ENCODE data around the gene LLCFC1.

LLCFC1 gene

DNA sequence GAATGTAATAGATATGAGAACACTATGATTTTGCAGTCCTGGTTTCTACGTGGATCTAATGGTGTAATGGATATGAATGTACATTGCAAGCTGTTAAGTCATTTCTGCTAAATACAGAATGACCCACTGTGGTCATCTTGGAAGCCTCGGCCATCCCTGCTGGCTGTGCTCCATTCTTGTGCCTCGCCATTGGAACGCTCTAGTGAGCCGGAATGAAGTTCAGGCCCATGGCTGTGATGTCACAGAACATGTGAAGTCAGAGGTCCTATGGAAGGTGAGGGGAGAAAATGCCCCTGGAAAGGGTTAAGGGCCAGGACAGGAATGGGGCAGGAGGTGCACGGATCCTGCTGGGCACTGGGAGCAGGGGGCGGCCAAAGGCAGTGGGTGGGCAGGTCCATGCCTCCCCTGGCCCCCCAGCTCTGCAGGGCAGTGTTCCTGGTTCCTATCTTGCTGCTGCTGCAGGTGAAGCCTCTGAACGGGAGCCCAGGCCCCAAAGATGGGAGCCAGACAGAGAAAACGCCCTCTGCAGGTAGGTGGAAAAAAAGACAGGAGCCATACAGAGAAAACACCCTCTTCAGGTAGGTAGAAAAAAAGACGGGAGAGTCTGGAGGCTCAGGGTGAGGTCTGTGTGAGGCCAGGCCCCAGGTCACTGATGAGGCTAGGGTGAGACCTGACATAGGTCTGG lies at the start of gene LLCFC1:
LLCFC1 (plus strand) TSS at position 259 of the 685 bp plus-strand sequence; CDS start at position 397, 138 bp downstream.
- no peak for DNase-seq (ENCODE audit: low spot score)

DNA sequence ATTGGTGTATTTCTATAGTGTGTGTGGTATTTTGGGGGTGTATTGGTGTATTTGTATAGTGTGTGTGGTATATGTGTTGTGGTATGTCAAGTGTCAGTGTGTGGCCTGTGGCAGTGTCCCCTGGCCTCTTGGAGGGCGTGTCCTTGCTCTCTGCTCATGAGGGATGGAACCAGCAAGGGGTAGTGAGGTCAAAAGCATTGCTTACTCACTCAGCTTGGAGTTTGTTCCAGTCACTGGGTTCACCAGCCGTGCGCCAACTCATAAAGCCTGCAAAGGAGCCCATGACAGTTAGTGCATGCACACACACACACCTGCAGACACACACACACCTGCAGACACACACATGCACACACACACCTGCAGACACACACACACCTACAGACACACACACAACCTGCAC lies 49.5 kb upstream of the LLCFC1 start:
- DNase-seq (ENCODE audit: low spot score) = no peak

DNA sequence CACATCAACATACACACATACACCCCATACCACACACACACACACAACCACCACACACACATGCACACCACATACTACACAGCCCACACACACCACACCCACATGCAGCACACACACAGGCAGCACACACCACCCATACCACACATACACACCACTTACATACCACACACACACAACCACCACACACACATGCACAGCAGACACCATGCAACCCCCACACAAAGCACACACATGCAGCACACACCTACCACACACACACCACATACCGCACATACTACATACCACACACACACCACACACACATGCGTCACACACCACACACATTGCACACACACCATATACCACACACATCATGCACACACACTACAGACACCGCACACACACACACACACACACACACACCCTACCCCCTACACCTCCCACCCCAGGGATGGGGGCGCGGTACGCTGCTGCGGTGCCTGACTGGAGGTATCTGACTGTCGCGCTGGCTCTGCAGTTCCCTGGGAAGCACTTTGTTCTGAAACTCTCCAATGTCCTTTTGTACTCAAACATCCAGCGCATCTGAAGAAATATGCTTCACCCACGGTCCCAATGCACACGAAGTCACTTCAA lies 48.3 kb upstream of the LLCFC1 start:
- DNase-seq (ENCODE audit: low spot score) = no peak

DNA sequence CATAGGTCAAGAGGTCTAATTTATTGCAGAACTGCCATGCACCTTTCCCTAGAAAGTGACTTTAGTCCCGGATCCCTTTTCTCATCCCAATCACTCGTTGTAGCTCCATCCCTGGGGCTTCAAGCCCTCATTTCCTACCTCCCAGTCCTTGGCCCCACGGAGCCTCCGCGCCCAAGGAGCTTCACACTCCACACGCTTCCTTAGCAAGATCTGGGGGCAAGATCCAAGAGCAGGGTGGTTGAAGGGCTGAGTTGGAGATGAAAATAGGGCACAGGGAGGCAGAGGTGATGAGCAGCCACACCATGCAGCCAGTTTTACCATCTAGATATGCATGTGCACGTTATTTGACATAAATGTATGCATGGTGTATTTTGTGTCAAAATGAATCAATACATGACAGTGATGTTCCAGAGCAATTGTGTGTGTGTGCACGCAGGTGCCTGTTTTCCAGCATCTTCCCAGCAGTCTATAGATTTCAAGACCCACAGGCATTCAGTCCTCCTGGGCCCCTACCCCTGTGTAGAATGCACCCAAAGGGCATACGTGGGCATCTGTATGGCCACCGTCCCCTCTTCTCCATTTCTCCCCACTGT lies 47.7 kb upstream of the LLCFC1 start:
- DNase-seq (ENCODE audit: low spot score) = no peak

DNA sequence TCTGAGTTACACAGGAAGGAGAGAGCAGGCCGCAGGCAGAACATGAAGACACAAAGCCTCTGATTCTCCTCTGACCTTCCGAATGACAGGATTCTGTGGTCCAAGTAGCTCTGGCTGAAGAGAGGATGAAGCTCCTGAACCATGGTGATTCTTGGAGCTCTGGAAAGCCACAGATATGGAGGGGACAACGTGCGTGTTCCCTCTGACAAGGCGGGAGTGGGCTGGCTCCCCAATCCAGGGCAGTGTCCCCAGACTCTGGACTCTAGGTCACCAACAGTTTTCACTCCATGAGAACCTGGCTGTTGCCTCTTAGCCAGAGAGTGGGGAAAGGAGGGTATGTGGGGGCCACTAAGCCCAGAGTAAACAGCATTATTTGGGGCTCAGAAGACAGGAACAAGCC lies 46.3 kb upstream of the LLCFC1 start:
- DNase-seq (ENCODE audit: low spot score) = no peak

DNA sequence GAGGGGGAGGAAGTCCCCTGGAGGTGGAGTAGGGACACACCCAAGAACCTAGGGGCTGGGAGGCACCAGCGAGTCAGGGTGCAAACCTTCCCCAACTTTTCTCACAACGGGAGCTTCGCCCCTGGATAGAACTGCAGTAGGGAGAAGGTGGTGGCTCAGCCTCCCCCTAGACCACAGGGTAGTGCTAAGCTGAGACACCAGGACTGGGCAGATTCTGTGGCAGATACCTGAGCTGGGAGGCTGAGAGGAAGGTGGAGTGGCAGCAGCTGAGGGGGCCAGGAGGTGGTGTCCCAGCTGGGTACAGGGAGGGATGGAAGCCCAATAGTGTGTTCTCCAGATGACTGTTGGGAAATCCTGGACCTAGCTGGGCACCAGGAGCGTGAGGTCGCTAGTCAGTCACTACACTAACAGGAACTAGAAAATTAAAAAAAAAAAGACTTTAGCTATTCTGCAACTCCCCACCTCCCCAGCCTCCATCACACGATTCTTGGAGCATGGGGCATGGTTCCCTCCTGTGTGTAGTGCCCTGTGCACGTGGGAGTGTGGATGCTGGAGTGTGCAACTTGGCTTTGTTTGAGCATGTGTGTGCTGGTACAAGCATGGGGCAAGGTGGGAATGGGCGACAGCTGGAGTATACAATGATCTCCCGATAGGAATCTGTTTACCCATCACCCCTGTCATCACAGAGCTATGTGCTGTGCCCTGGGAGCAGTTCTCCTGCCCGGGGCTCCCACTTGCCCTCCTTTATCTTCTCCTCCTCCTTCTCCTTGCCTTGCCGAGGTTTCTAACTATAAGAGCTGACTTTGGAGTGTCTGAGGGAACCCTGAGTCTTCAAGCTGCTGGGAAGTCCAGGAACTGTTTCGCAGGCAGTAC lies 44.9 kb upstream of the LLCFC1 start:
- DNase-seq (ENCODE audit: low spot score) = no peak

DNA sequence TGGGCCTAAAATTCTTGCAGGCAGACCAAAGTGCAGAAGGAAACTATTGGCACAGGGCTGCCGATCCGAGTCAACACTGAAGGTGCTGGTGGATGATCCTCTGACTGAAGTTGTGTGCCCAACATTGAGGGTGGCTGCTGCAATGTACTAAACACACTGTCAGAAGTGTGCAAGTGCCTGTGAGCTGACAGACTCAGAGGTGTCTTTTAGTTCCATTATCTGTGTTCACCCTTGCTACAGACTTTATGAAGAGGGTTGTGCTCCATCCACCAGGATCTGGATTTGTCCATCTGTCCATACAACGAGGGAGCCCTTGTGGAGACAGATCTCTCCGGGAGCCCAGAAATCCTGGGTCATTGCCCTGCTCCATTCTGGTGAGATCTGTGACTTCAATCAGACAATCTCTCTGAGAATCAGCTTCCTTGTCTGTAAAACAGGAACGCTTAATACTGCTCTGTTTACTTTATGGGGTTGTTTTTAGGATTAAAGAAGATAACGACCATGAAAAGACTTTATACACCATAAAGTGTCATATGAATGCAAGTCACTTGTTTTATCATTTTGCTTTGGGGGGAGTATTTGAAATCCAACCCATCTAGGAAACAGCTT lies 44.2 kb upstream of the LLCFC1 start:
- no peak for DNase-seq (ENCODE audit: low spot score)

DNA sequence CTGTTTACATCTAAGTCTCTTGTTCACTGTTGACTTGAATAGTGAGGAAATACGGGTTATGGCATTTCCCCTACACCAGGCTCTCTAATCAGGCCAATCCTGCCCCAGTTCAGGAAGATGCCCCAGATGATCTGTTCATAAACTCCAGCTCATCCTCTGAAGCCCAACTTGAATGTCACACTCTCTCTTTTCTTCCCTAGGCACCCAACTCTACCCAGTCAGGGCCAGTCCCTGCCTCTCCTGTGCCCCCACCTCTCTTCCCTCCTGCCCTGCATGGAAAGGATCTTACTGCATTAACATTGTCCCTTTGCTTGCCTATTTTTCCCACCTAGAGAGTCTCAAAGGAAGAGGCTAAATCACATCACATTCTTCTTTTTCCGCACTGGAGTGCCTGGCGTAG lies 43.1 kb upstream of the LLCFC1 start:
- no peak for DNase-seq (ENCODE audit: low spot score)

DNA sequence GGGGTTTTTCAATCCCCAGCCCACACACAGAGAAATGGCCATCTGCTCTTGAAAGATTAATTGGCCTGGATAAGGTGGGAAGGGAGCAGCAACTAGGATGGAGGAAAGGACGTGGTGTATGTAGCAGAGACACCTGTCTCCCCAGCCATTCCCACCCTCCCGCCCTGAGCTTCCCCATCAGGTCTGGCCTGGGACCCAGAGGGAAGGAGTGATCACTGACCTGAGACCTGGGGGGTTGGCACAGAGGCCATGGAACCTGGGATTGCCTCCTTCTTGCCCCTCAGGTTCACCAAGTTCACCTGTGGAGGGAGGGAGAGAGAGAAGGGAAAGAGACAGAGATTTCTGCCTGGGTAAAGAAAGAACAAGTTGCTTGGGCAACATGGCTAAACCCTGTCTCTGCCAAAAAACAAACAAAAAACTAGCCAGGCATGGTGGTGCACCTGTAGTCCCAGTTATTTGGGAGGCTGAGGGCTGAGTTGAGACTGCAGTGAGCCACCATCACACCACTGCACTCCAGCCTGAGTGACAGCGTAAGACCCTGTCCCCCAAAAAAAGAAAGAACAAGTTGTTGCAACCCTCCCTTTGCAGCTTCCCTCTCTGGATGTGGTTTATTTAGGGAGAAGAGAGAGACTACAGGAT lies 42.4 kb upstream of the LLCFC1 start:
- DNase-seq (ENCODE audit: low spot score) = no peak

DNA sequence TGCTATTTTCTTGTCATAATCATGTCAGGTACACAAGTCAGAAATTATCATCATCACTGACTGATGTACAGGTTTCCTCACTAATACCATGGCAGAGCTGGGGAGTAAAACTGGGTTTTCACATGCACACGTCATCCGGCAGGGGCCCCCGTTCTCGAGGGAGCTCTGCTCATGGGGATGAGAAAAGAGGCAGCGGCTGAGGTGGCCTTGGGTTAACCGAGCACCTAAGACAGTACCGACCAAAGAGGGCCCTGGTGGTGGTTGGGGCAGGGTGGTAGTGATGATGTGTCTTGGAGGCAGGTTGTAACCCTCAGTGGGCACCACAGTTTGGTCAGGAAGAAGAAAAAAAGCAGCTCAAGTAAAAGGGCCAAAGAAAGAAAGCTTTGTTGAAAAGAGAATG lies 41.6 kb upstream of the LLCFC1 start:
- no peak for DNase-seq (ENCODE audit: low spot score)

DNA sequence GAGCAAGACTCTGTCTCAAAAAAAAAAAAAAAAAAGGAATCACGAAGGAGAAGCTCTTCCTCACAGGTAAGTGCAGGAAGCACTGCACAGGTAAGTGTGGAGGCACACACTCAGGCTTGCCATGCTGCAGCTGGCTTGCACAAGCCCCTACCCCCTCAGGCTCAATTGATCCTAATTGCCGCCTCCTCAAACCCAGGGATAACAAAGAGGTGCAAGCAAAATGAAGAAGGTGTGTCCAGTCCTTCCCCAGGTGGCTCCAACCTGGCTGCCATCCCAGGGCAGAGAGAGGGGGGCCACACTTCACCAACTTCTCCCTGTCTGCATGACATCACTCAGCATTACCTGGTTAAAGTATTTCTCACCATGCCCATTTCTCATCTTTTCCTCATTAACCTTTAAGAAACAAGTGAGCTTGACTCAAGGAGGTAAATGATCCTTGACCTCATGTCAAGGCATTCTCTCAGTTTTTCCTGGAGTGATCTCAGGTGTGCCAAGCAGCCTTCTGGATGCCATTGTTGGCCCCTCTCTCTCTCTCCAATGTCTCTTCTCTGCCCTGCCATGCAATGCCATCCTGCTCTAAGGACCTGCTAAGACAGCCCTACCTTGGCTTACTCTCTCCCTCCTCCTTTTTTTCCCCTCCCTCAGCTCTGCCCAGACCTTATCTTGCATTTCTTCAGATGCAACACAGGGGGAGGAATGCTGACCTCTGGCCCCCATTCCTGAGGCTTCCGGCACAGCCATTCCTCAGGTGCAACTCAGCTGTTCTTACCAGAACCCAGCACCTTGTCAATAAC lies 40.7 kb upstream of the LLCFC1 start:
- no peak for DNase-seq (ENCODE audit: low spot score)

DNA sequence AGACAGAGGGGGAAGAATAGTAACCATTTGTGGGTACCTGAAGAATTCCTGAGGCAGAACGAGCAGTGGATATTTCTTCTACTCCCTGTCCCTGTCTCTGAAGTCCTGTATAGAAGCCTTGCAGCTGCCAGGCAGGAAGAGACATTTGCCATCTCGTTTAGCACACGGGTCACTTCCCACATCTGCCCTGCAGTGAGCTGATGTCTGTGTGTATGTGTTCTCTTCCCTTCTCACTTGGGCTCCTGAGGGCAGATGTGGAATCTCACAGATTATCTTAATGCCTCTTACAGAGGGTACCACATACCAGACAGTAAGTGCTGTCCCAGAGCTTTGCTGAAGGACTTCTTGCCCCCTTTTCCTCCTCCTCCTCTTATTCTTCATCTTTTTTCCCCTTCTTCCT lies 39.6 kb upstream of the LLCFC1 start:
- no peak for DNase-seq (ENCODE audit: low spot score)

DNA sequence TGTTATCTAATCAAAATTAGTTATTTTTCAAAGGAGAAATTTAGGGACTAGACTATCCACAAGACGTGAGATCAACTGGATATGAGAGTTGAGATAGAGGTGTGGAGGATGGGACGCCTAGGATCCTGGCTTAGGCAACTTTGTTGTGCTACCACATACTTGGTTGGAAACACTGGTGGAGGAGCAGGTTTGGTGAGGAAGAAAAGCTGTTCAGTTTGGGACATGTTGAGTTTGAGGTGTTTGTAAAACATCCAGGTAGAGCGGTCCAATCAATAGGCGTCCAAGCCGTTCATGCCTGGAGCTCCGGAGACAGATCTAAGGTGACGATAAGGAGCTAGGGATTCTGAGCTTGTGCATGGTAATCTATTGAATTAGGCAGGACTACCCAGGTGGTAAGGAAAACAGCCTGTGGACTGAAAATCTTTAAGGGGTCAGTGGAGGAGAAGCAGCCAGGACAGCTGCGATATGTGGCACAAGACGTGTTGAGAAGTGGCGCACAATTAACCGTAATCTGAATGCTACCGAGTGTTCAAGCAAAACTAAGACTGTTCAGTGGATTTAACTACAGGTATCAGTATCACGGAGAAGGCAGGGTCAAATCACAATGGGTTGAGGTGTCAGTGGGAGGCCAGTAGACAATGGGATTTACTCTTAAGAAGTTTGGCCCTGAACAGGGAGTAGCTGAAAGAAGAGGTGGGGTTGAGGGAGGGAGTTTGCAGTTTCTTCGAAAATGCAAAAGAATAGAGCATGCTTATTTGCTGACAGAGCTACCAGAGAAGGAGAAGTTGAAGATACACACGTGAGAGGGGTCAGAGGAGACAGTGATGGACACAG lies 37.6 kb upstream of the LLCFC1 start:
- DNase-seq (ENCODE audit: low spot score) = no peak

DNA sequence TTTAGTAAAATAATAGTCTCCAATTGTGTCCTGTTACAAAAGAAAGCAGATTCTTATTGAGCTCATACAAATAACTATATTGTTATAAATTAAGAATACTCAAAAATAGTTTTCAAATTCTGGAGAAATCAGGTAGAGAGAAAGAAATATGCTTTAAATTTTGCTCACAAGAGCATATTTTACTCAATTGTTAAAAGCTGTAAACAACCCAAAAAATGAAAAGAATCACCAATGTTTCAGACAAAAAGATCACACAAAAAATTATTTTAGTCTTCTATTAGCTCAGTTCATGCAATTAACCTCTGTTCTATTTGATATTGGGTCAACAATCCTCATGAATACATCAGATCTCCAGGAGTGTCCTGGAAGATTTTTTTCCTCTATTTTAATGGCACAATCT lies 35.2 kb upstream of the LLCFC1 start:
- no peak for DNase-seq (ENCODE audit: low spot score)

DNA sequence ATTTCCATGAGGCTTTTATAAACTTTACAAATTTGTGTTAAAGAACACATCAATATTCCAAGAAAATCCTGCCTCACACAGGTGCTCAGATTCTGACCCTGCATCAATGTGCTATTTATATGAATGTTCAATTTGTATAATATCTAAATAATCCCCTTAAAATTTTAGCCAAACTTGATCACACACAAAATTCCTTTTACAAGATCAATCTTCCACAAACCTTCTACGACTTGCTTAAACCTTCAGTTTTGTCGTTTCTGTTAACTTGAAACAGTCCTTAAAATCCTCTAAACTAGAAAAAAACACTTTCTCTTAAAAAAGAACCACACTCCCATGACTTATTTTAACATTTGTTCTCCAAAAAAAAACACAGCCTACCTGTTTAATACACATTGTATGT lies 33.5 kb upstream of the LLCFC1 start:
- no peak for DNase-seq (ENCODE audit: low spot score)

DNA sequence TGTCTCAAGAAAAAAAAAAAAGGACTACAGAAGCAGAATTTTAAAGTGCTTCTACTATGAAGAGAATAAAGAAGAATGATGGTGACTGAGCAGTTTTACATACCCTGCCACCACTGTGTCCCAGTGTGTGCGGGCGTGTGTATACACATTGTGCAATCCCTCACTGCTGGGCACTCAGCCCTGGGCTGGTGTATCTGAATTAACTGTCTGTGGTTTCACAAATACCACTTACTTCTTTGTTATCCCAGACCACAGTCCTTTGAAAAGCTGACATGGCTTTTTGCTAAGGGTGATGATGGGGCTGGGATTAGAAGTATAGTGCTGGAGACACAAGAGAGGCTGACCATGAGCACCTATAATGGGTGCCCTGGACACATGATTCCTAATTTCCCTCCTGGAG lies 32.6 kb upstream of the LLCFC1 start:
- DNase-seq (ENCODE audit: low spot score) = no peak

DNA sequence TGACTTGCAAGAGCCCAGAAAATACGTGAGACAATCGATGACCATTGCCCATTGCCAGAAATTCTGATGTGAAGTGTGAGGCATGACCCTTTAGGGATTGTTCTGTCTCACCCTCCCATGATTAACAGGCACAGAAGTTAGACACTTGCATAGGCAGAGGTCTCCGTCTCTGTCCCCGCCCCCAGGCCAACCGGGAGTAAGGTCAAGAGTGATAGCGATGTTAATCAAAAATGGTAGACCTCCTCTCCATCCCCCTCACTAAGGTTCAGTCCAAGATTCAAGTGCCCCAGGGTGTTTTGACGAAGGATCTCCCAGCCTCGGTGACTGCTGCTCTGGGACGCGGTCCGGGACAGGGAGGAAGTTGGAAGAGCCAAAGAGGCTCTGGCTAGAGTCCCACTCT lies 31.0 kb upstream of the LLCFC1 start:
- no peak for DNase-seq (ENCODE audit: low spot score)

DNA sequence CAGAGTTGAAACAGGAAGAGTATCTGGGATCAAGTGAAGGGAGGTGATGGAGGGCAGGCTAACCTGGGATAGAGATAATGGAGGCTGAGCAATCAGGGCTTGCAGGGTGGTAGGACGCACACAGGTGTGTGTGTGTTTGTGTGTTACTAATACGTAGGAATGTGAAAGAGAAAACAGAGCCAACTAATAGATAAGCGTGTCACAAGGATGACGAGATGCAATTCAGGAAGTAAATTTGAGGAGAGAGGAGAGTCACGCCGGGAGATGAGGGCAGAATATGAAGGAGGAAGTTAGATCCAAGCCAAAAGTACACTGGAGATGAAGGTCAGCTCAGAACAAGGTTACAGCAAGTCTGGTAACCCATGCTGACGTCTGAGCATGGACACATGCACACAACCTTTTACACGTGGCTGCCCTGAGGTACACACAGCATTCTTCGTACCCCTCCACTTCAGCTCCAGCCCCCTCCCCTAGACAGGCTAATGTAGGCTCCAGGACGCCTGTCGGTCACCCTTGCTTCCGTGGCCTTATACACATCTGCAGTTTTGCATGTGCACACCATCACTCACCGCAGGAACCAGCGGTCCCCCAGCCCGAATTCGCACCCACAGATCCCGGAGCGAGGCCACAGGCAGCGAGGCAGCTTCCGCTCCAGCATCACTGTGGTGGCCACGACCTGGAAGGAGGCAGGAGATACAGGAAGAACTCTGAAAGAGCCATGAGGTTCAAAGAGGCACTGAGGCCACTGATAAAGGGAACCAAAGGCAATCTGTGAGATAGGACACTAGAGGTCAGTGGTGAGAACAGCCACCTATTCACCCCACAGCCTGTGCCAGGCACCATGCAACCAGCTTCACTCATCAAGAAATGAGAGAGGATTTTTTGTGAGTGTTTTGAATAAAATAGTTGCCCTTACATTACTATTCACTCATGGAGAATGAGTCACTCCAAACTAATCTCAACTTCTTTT lies 30.1 kb upstream of the LLCFC1 start:
- DNase-seq (ENCODE audit: low spot score) = peak; percentile 23

DNA sequence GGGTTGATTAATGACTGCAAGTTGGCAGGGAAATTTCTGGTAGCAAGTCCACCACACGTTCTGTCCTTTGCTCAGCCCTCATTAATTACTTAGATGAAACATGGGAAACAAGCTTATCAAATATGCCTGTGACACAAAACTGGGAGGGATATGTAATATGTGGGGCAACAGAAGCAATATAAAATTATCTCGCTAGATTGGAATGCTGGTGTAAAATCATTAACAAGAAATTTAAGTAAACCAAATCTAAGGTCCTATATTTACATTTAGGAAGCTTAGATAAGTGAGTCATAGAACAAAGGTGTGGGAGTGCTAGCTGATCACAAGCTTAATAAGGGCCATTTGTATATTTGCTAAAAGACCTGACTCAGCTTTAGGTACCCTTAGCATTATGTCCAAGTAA lies 29.3 kb upstream of the LLCFC1 start:
- DNase-seq (ENCODE audit: low spot score) = no peak

Measured in Ammon's horn (tissue), 1 donor.